GM23338 (cell line): ENCODE measurements around the gene UNK. TPM values are rescaled to one million over a fixed set of nuclear protein-coding genes. Genes with fewer than 3 reads are reported as not detected.

Experiments
- ATAC-seq: fragments of 200-7000 bp; cut with Tn5 transposase; 3 replicates; pipeline ENCODE4 v1.9.1; 2020
- DNase-seq: peaks from one replicate; pipeline ENCODE4 v3.0.0-alpha.2; 2015; ENCODE audit warnings: low spot score
- H2AFZ ChIP-seq: fragments of 200-600 bp; sonication (generic); 2 replicates; pipeline ENCODE4 v1.8.0; 2016; ENCODE audit warnings: antibody characterized with exemption, mild to moderate bottlenecking, moderate library complexity
- H3F3A ChIP-seq: fragments of 200-600 bp; sonication (generic); replicated peaks from 2 replicates; pipeline ENCODE4 v1.8.0; 2017; ENCODE audit warnings: antibody characterized with exemption, mixed run types, low read depth
- H3K27ac ChIP-seq: fragments of 200-600 bp; sonication (generic); 2 replicates; pipeline ENCODE4 v1.6.1; 2016; ENCODE audit warnings: low read depth
- H3K27me3 ChIP-seq: fragments of 200-600 bp; sonication (generic); 2 replicates; pipeline ENCODE4 v1.8.0; 2016; ENCODE audit warnings: mild to moderate bottlenecking, mixed run types, moderate library complexity; ENCODE audit not compliant: insufficient read depth
- H3K36me3 ChIP-seq: fragments of 200-600 bp; sonication (generic); 2 replicates; pipeline ENCODE4 v1.8.0; 2016; ENCODE audit warnings: mild to moderate bottlenecking; ENCODE audit not compliant: insufficient read depth
- H3K4me1 ChIP-seq: fragments of 200-600 bp; sonication (generic); 2 replicates; pipeline ENCODE4 v1.8.0; 2016; ENCODE audit warnings: mild to moderate bottlenecking, moderate library complexity; ENCODE audit not compliant: insufficient read depth
- H3K4me2 ChIP-seq: fragments of 200-600 bp; sonication (generic); 2 replicates; pipeline ENCODE4 v1.7.1; 2017; ENCODE audit warnings: mixed run types
- H3K4me3 ChIP-seq: fragments of 200-600 bp; sonication (generic); 2 replicates; pipeline ENCODE4 v1.6.1; 2016; ENCODE audit warnings: mixed run types
- H3K79me2 ChIP-seq: fragments of 200-600 bp; sonication (generic); replicated peaks from 2 replicates; pipeline ENCODE4 v1.8.0; 2017; ENCODE audit warnings: mild to moderate bottlenecking; ENCODE audit not compliant: insufficient read depth
- H3K9me2 ChIP-seq: fragments of 200-600 bp; sonication (generic); 2 replicates; pipeline ENCODE4 v1.8.0; 2017; ENCODE audit not compliant: insufficient read depth
- H4K20me1 ChIP-seq: fragments of 200-600 bp; sonication (generic); replicated peaks from 2 replicates; pipeline ENCODE4 v1.8.0; 2017; ENCODE audit warnings: mild to moderate bottlenecking; ENCODE audit not compliant: insufficient read depth
- H3K27ac Mint-ChIP-seq: 2 replicates; pipeline ENCODE4 v1.8.0; 2020; ENCODE audit warnings: inconsistent platforms, mild to moderate bottlenecking, moderate library complexity, mixed read lengths
- H3K27me3 Mint-ChIP-seq: 3 replicates; pipeline ENCODE4 v1.8.0; 2022; ENCODE audit warnings: low read depth, mild to moderate bottlenecking, moderate library complexity, mixed read lengths, inconsistent platforms; ENCODE audit not compliant: insufficient read depth, poor library complexity
- H3K36me3 Mint-ChIP-seq: 3 replicates; pipeline ENCODE4 v1.8.0; 2021; ENCODE audit warnings: low read depth, mild to moderate bottlenecking, inconsistent platforms, moderate library complexity, mixed read lengths
- H3K4me1 Mint-ChIP-seq: 3 replicates; pipeline ENCODE4 v1.8.0; 2020; ENCODE audit warnings: mild to moderate bottlenecking, inconsistent platforms, mixed read lengths
- H3K4me3 Mint-ChIP-seq: 3 replicates; pipeline ENCODE4 v1.8.0; 2021; ENCODE audit warnings: moderate library complexity, mild to moderate bottlenecking, inconsistent platforms, mixed read lengths
- H3K9me3 Mint-ChIP-seq: 3 replicates; pipeline ENCODE4 v1.8.0; 2020; ENCODE audit warnings: moderate library complexity, mild to moderate bottlenecking, inconsistent platforms, mixed read lengths
- CREB1 ChIP-seq: fragments of 250-450 bp; sonication (Bioruptor Pico); IDR thresholded peaks from 2 replicates; pipeline ENCODE4 v1.5.0; 2020; ENCODE audit warnings: low read depth, mild to moderate bottlenecking, moderate library complexity
- ETS1 ChIP-seq: IDR thresholded peaks from 2 replicates; pipeline ENCODE4 v1.6.1; 2016; ENCODE audit warnings: antibody characterized with exemption
- EZH2phosphoT487 ChIP-seq: fragments of 200-600 bp; sonication (generic); IDR thresholded peaks from one replicate; pipeline ENCODE4 v1.8.1; 2018; ENCODE audit warnings: antibody characterized with exemption; ENCODE audit not compliant: unreplicated experiment
- JUNB ChIP-seq: IDR thresholded peaks from one replicate; pipeline ENCODE4 v1.6.1; 2016; ENCODE audit warnings: antibody characterized with exemption; ENCODE audit not compliant: unreplicated experiment
- NANOG ChIP-seq: IDR thresholded peaks from 2 replicates; pipeline ENCODE4 v1.6.1; 2016; ENCODE audit warnings: antibody characterized with exemption, borderline replicate concordance
- POLR2AphosphoS5 ChIP-seq: IDR thresholded peaks from 2 replicates; pipeline ENCODE4 v1.6.1; 2016; ENCODE audit warnings: antibody characterized with exemption, low read depth
- REST ChIP-seq: IDR thresholded peaks from one replicate; pipeline ENCODE4 v1.6.1; 2018; ENCODE audit warnings: antibody characterized with exemption; ENCODE audit not compliant: unreplicated experiment
- STAT1 ChIP-seq: IDR thresholded peaks from one replicate; pipeline ENCODE4 v1.6.1; 2016; ENCODE audit warnings: antibody characterized with exemption; ENCODE audit not compliant: unreplicated experiment
- ZNF331 ChIP-seq: fragments of 250-450 bp; sonication (Bioruptor Pico); IDR thresholded peaks from 2 replicates; pipeline ENCODE4 v1.5.0; 2020; ENCODE audit warnings: low read depth, mild to moderate bottlenecking, moderate library complexity
- polyA plus RNA-seq: library from polyadenylated mRNA; unstranded; fragments of >200 nt; fragmentation: Nextera tagmentation; extraction: Ambion mirVana; gene quantifications from 2 replicates; pipeline ENCODE4 v1.2.1, GENCODE V29; 2016
- total RNA-seq: library from RNA; depleted of rRNA; stranded (reverse); fragments of >200 nt; shearing (Covaris generic); gene quantifications from 2 replicates; pipeline ENCODE4 v1.2.3, GENCODE V29; 2014

Gene UNK
- total and polyA plus RNA-seq, 2 experiments from 2014 or later: 21.8 to 65.2 TPM

- Mint-ChIP-seq H3K36me3 (peaks cover 31% of the 10 kb centered on the region), H3K27me3 (peaks cover 8% of the 10 kb centered on the region), H3K9me3 (no peaks in the 10 kb centered on the region), H3K27ac (no peak within 1 kb of the TSS), H3K4me1 (peaks cover 13% of the 10 kb centered on the region), H3K4me3 (no peak within 1 kb of the TSS)
- TF ChIP-seq CREB1 (no peak), NANOG (no peak)
- ATAC-seq: no peak; the same call in 2 of the 3 replicates
- DNase-seq: no peak
- 0 out of 2 replicates have a peak, but pooled peaks cover 8% of the 10 kb centered on the region for H3K36me3 ChIP-seq
- no peaks in the 10 kb centered on the region for H3K79me2 ChIP-seq
- no peaks in the 10 kb centered on the region for H4K20me1 ChIP-seq
- peaks cover 10% of the 10 kb centered on the region for H3K4me1 ChIP-seq
- H3K9me2 ChIP-seq: no peaks in the 10 kb centered on the region
- no peak within 1 kb of the TSS for H3K27ac ChIP-seq
- no peak within 1 kb of the TSS for H3K4me3 ChIP-seq
- no peak within 1 kb of the TSS for H2AFZ ChIP-seq
- no peak within 1 kb of the TSS for H3K4me2 ChIP-seq
- H3F3A ChIP-seq: 0 out of 2 replicates have a peak, but pooled peaks cover 10% of the 10 kb centered on the region
- no peaks in the 10 kb centered on the region for H3K27me3 ChIP-seq
These were observed 59.2 kb downstream of the UNK start, which contains the start of gene UNC13D for GRCh38 chr17:75843577-75844529. Gene UNC13D, minus strand, starts transcription at chr17:75844404. Its CDS starts 67 bp downstream, at chr17:75844337.

- no peak overlapping the region for H2AFZ ChIP-seq
- Mint-ChIP-seq H3K4me3 (no peak overlapping the region), H3K27me3 (peaks cover 8% of the 10 kb centered on the region), H3K36me3 (peaks cover 35% of the 10 kb centered on the region), H3K27ac (no peak overlapping the region), H3K9me3 (no peaks in the 10 kb centered on the region), H3K4me1 (peaks cover 14% of the 10 kb centered on the region)
- no peaks in the 10 kb centered on the region for H3K9me2 ChIP-seq
- DNase-seq: no peak
- H3K36me3 ChIP-seq: 0 out of 2 replicates have a peak, but pooled peaks cover 8% of the 10 kb centered on the region
- H3K79me2 ChIP-seq: no peaks in the 10 kb centered on the region
- ATAC-seq: peak; percentile 10; the same call in 2 of the 3 replicates
- no peaks in the 10 kb centered on the region for H3K27me3 ChIP-seq
- no peak overlapping the region for H3K4me2 ChIP-seq
- peaks cover 17% of the 10 kb centered on the region; the same call in 1 of the 2 replicates for H3F3A ChIP-seq
- no peak overlapping the region for H3K27ac ChIP-seq
- peaks cover 10% of the 10 kb centered on the region for H3K4me1 ChIP-seq
- H3K4me3 ChIP-seq: no peak overlapping the region
- H4K20me1 ChIP-seq: no peaks in the 10 kb centered on the region
- no peak for TF ChIP-seq JUNB
- no peak for TF ChIP-seq REST
- TF ChIP-seq ZNF331 (CRISPR knock-in tag): no peak
- TF ChIP-seq STAT1: no peak
- no peak for TF ChIP-seq POLR2AphosphoS5
- TF ChIP-seq EZH2phosphoT487: no peak
- no peak for TF ChIP-seq ETS1
These were observed 60.0 kb downstream of the UNK start for GRCh38 chr17:75844530-75845057.
